GM19328 (cell line): ENCODE measurements around the gene GRB14.

Experiments used
- ATAC-seq: cut with Tn5 transposase; IDR thresholded peaks from one replicate; pipeline ENCODE4 v1.9.1; 2021; ENCODE audit warnings: mild to moderate bottlenecking, moderate library complexity; ENCODE audit not compliant: unreplicated experiment

GRB14 gene

GRCh38 chr2:164617466-164617865 lies 3.8 kb downstream of the GRB14 start:
- ATAC-seq = no peak

- ATAC-seq = no peak
Observed at GRCh38 chr2:164613321-164613982, 7.8 kb downstream of the GRB14 start.

- no peak for ATAC-seq
Observed at GRCh38 chr2:164609790-164610189, 11.5 kb downstream of the GRB14 start.

GRCh38 chr2:164606557-164606956 lies 14.7 kb downstream of the GRB14 start:
- no peak for ATAC-seq

GRCh38 chr2:164605295-164605694 lies 16.0 kb downstream of the GRB14 start:
- ATAC-seq = no peak

- no peak for ATAC-seq
Observed at GRCh38 chr2:164600763-164601162, 20.5 kb downstream of the GRB14 start.

GRCh38 chr2:164599954-164600589 lies 21.2 kb downstream of the GRB14 start:
- peak; percentile 98 for ATAC-seq

- no peak for ATAC-seq
Observed at GRCh38 chr2:164597983-164598382, 23.3 kb downstream of the GRB14 start.

- ATAC-seq = no peak
Observed at GRCh38 chr2:164595031-164595430, 26.3 kb downstream of the GRB14 start.

- no peak for ATAC-seq
Observed at GRCh38 chr2:164593959-164594358, 27.3 kb downstream of the GRB14 start.

GRCh38 chr2:164593541-164593940 lies 27.7 kb downstream of the GRB14 start:
- ATAC-seq = no peak

GRCh38 chr2:164589522-164589921 lies 31.8 kb downstream of the GRB14 start:
- no peak for ATAC-seq

GRCh38 chr2:164581050-164581449 lies 40.2 kb downstream of the GRB14 start:
- ATAC-seq = no peak

- ATAC-seq = no peak
Observed at GRCh38 chr2:164574931-164575330, 46.4 kb downstream of the GRB14 start.

GRCh38 chr2:164570475-164570874 lies 50.8 kb downstream of the GRB14 start:
- no peak for ATAC-seq

GRCh38 chr2:164569378-164569777 lies 51.9 kb downstream of the GRB14 start:
- ATAC-seq = no peak

- no peak for ATAC-seq
Observed at GRCh38 chr2:164568317-164568716, 53.0 kb downstream of the GRB14 start.

- ATAC-seq = no peak
Observed at GRCh38 chr2:164567335-164567989, 53.8 kb downstream of the GRB14 start.

GRCh38 chr2:164565359-164565758 lies 55.9 kb downstream of the GRB14 start:
- ATAC-seq = no peak

GRCh38 chr2:164562666-164563065 lies 58.6 kb downstream of the GRB14 start:
- ATAC-seq = no peak

- ATAC-seq = no peak
Observed at GRCh38 chr2:164561991-164562390, 59.3 kb downstream of the GRB14 start.

- no peak for ATAC-seq
Observed at GRCh38 chr2:164561416-164561815, 59.9 kb downstream of the GRB14 start.
